Mucosa of stomach (tissue), 1 donor: Measurements from ENCODE around the gene AIFM1.
"Not testable (repeated sequence)": the region's sequence is repeated elsewhere in the genome, so short reads cannot be mapped to it uniquely, and the experiment has no call there.

Experiments
- H3K27me3 ChIP-seq: one replicate; pipeline ENCODE4 v1.7.0; 2013; ENCODE audit warnings: mild to moderate bottlenecking, low read length; ENCODE audit not compliant: control insufficient read depth, insufficient read depth
- H3K36me3 ChIP-seq: one replicate; pipeline ENCODE4 v1.7.0; 2013; ENCODE audit warnings: low read length; ENCODE audit not compliant: control insufficient read depth, insufficient read depth
- H3K4me1 ChIP-seq: one replicate; pipeline ENCODE4 v1.7.0; 2013; ENCODE audit warnings: mild to moderate bottlenecking, low read length; ENCODE audit not compliant: control insufficient read depth, insufficient read depth
- H3K4me3 ChIP-seq: one replicate; pipeline ENCODE4 v1.7.0; 2013; ENCODE audit warnings: low read length
- H3K9ac ChIP-seq: one replicate; pipeline ENCODE4 v1.7.0; 2013; ENCODE audit warnings: mild to moderate bottlenecking, low read length, moderate library complexity
- H3K9me3 ChIP-seq: one replicate; pipeline ENCODE4 v1.7.0; 2013; ENCODE audit warnings: mild to moderate bottlenecking, low read length, moderate library complexity; ENCODE audit not compliant: control insufficient read depth
- donor health status: Pancreatic carcinoma.

Gene AIFM1

DNA sequence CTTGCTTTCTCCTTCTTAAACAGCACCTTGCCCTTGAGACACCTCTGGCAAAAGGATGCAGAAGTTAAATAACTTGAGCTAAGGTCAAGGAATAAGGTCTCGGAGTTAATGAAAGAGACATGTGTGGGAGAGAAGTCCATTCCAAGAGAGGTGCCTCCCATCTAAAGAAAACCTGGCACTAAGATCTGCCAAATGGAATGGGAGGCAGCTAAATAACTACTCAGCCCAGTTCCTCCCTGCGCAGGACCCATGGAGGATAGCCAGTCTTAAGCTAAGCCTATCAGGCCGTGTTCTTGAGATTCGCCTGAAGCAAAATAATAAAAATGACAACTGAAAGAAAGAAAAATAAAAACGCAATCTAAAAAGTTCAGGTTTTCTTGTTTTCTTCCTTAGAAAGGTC, 34.7 kb downstream of the AIFM1 start:
- H3K4me1 ChIP-seq, result peaks cover 1% of the 10 kb centered on the region
- H3K27me3 ChIP-seq, result no peaks in the 10 kb centered on the region
- no peaks in the 10 kb centered on the region for H3K36me3 ChIP-seq
- no peak overlapping the region for H3K9ac ChIP-seq
- no peak overlapping the region for H3K4me3 ChIP-seq
- H3K9me3 ChIP-seq, result no peaks in the 10 kb centered on the region

DNA sequence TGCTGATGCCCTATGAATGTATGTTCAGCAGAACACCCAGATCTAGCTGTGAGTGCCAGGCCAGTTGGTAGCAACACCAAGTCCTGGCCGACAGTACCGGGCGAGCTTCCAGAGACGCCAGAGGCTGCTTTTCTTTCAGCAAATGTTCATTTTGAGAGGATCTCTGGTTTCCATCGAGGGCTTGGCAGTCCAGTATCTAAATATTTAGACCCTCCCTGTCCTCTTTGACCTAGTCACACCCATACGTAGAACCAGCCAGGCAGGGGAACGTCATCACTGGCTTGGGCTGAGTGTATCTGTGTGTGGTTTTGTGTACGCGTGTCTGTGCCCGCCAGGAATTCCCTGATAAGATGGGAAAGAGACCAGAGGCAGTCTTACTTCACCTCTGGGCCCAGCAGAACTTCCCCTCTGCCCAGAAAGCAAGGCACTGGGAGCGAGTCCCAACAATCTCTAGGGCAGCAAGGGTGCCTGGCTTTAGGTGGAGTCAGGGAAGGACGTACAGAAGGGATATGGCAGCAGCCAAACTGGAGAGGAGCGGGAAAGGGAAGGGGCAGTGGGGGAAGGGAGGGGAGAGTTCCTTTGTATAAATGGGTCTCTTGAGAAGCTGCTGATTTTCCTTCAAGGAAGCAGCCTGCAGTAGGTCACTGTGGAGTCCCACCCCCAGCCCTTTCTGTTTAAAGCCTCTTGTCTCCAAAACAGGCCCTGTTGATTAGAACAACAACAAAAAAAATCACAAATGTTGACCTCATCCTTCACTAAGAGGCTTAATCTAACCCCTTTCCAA, 40.4 kb downstream of the AIFM1 start:
- peak overlapping the region; percentile 34 for H3K9ac ChIP-seq
- H3K4me1 ChIP-seq, result peaks cover 30% of the 10 kb centered on the region
- no peaks in the 10 kb centered on the region for H3K9me3 ChIP-seq
- no peaks in the 10 kb centered on the region for H3K36me3 ChIP-seq
- no peaks in the 10 kb centered on the region for H3K27me3 ChIP-seq
- no peak overlapping the region for H3K4me3 ChIP-seq

DNA sequence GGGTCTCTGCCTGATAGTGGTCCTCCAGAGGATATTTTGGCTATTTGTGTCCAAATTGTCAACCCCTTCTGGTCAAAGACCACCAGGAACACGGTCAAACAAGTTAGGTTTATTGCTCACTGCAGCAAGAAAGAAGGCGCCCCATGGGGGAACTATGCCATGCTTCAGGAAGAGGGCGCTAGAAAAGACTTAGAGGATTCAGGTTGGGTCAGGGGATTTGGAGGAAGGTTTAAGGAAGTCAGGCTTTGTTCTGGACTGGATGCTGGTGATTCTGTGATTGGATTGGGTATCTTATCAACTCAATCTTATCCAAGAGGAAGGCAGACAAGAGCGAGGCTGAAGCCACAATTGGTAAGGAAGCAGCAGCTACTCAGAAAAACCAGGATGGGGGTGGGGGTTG, 41.1 kb downstream of the AIFM1 start:
- Histone ChIP-seq H3K9ac (peak overlapping the region; percentile 34), H3K4me3 (no peak overlapping the region), H3K36me3 (no peaks in the 10 kb centered on the region), H3K9me3 (no peaks in the 10 kb centered on the region), H3K4me1 (peaks cover 32% of the 10 kb centered on the region), H3K27me3 (no peaks in the 10 kb centered on the region)

DNA sequence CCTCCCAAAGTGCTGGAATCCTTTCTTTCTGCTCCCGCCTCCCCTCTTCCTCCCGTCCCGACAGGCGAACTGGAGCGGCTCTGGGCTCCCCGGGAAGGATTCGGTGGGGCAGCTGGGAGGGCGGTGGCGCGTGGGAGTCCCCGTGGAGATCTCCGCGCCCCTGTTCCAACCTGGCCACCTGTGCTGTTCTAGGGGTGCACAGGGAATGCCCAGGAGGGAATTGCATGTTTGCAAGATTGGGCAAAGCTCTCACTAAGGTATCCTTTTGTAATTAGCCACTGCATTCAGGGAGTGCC, 44.2 kb downstream of the AIFM1 start:
- H3K27me3 ChIP-seq, result no peaks in the 10 kb centered on the region
- no peaks in the 10 kb centered on the region for H3K9me3 ChIP-seq
- H3K4me1 ChIP-seq, result peaks cover 32% of the 10 kb centered on the region
- no peaks in the 10 kb centered on the region for H3K36me3 ChIP-seq
- H3K4me3 ChIP-seq, result no peak overlapping the region
- H3K9ac ChIP-seq, result no peak overlapping the region

DNA sequence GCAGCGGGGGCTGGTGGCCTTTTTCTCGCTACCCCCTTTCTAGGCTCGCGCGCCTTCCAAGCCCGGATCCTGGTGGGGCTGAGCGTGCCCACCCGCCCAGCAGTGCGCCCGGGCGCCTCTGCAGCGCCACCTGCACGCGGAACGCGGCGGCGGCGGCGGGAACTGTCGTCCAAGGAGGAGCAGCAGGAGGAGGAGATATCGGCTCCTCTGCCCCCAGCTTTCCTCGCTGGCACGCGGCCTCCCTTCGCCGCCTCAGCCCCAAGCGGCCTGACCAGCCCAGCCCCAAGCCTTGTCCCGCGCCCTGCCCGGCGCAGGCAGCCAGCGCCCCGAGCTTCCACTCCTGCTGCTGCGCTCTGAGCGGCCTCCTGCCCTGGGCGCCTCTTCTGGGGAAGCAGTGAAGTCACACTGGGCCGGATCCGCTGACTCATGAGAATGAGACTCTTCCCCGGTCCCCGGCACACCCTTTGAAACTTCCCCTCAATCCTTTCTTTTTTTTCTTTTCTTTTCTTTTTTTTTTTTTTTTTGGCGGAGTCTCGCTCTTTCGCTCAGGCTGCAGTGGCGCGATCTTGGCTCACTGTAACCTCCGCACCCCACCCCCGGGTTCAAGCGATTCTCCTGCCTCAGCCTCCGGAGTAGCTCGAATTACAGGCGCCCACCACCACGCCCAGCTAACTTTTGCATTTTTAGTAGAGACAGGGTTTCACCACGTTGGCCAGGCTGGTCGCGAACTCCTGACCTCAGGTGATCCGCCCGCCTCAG, 44.7 kb downstream of the AIFM1 start:
- Histone ChIP-seq H3K36me3 (no peaks in the 10 kb centered on the region), H3K9ac (peak overlapping the region; percentile 47), H3K9me3 (no peaks in the 10 kb centered on the region), H3K4me1 (peaks cover 30% of the 10 kb centered on the region), H3K27me3 (no peaks in the 10 kb centered on the region), H3K4me3 (no peak overlapping the region)

DNA sequence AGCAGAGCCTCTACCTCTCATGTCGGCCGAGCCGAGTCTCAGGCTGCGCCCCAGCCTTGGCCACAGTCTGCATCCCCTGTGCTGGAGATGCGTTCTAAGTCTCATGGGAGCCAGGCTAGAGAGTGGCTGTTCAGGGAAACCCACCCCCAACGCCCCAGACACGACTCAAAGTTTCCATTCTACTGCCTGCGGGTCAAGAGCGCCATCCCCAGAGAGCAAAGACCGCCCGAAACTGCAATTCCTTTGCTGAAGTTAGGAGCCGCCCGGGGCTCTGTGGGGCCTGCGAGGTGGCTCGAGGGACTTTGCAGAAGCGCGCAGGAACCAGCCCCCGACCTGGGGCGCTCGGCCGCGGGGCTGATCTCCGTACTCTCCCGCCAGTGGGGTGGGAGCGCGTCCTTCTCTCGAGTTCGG, 45.3 kb downstream of the AIFM1 start:
- no peaks in the 10 kb centered on the region for H3K36me3 ChIP-seq
- H3K4me1 ChIP-seq, result peaks cover 24% of the 10 kb centered on the region
- H3K4me3 ChIP-seq, result no peak overlapping the region
- peak overlapping the region; percentile 47 for H3K9ac ChIP-seq
- H3K9me3 ChIP-seq, result no peaks in the 10 kb centered on the region
- no peaks in the 10 kb centered on the region for H3K27me3 ChIP-seq

DNA sequence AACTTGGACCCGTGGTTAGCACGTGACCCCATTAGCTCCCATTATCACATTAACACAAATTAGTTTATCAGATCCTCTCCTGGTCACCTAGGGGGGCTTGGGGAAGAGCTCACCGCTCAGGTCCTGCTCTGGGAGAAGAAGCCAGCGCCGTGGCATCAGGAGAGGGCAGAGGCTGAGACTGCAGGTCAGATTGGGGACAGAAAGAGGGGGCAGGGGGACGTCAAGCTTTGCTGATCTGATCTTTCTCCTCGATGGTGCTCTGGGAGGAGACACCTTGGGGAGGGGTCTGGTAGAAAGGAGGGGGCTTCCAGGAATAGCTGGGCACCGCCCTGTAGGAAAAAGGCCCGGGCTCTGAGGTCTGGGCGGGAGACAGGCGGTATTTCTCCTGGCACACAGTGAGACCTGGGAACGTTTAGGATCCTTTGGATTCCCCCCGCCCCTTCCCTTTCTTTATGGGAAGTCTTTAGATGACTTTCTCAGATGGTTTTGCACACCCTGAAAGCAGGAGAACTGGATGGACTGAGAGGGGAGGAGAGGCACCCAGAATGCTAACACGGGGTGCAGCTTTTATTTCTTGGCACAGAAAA, 46.2 kb downstream of the AIFM1 start:
- H3K9ac ChIP-seq, result no peak overlapping the region
- no peak overlapping the region for H3K4me3 ChIP-seq
- peaks cover 15% of the 10 kb centered on the region for H3K4me1 ChIP-seq
- no peaks in the 10 kb centered on the region for H3K36me3 ChIP-seq
- no peaks in the 10 kb centered on the region for H3K9me3 ChIP-seq
- no peaks in the 10 kb centered on the region for H3K27me3 ChIP-seq

DNA sequence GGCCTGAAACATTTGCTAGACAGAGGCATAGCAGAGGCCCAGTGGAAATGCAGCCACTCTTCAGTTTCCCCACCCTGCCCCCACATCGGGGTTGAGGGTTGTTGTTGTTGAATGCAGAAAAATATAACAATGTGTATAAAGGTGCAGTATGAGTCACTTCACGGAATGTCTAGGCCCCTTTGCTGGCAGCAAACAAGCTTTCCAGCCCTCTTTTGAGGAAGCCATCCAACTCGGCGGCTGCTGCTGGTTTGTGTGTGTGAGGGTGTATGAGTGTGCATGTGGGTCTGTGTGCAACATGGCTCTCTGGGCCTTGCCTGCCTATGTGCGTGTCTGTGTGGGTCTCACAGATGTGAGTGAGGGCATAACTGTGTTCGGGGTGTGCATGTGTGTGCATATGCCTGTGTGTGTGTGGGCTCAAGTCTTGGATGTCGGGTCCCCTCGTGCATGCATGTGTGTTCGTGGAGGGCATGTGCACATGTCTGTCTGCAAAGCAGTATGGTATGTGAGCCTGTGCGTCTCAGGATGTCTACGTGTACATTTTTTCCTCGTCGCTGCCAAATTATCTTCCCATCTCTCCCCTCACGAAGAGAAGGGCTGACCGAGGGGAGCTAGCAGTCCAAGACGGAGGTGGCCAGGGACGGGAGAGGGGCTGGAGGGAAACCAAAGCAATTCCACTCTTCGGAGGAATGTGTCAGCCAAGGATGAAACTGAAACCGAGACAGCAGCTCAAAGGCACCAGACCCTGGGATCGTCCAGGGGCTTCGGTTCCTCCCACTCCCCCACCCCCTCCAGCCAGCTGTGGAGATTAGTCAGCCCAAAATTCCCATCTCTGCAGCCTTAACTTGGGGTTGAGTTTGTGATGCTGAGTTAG, 47.0 kb downstream of the AIFM1 start:
- Histone ChIP-seq H3K27me3 (no peaks in the 10 kb centered on the region), H3K4me1 (peaks cover 15% of the 10 kb centered on the region), H3K36me3 (no peaks in the 10 kb centered on the region), H3K4me3 (no peak overlapping the region), H3K9ac (no peak overlapping the region), H3K9me3 (no peaks in the 10 kb centered on the region)

DNA sequence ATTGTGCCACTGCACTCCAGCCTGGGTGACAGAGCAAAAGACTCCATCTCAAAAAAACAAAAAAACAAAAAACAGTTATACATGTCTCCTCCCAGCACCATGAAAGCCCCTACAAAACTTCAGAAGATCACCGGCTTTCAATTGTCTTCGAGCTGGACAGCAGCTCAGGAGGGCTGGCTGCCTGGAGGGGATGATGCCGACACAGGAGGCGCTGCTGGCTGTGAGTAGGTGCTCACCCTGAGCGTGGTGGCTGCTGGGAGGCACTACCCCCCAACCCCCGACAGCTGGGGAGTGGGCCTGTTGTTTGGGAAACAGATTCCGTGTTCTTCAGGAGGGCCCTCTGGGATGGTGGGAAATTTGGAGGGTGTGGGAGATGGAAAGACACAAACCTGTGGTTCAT, 48.5 kb downstream of the AIFM1 start:
- Histone ChIP-seq H3K36me3 (no peaks in the 10 kb centered on the region), H3K4me3 (no peak overlapping the region), H3K4me1 (peaks cover 15% of the 10 kb centered on the region), H3K9ac (no peak overlapping the region), H3K9me3 (no peaks in the 10 kb centered on the region), H3K27me3 (no peaks in the 10 kb centered on the region)

DNA sequence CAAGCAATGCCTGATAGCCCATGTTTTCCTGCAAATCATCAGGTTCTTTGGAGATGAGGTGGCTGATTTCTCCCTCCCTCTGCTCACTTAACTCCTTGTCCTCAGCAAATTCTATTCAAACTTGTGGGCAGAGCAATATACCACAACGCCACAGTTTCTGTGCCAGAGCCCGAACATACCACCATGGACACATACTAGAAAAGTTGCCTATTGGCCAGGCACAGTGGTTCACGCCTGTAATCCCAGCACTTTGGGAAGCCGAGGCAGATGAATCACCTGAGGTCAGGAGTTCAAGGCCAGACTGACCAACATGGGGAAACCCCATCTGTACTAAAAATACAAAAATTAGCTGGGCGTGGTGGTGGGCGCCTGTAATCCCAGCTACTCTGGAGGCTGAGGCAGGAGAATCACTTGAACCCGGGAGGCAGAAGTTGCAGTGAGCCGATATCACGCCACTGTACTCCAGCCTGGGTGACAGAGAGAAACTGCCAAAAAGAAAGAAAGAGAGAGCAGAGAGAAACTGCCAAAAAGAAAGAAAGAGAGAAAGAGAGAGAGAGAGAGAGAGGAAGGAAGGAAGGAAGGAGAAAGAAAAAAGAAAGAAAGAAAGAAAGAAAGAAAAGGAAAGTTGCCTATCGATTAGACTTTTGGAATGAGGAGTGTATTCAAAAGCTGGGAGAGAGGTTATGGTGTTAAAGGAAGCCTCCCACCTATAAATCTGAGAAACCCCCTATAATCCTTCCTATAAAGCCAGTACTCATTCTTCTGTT, 50.3 kb downstream of the AIFM1 start:
- H3K4me1 ChIP-seq, result peaks cover 10% of the 10 kb centered on the region
- H3K27me3 ChIP-seq, H3K4me3 ChIP-seq, H3K36me3 ChIP-seq, H3K9ac ChIP-seq, H3K9me3 ChIP-seq: not testable (repeated sequence)

DNA sequence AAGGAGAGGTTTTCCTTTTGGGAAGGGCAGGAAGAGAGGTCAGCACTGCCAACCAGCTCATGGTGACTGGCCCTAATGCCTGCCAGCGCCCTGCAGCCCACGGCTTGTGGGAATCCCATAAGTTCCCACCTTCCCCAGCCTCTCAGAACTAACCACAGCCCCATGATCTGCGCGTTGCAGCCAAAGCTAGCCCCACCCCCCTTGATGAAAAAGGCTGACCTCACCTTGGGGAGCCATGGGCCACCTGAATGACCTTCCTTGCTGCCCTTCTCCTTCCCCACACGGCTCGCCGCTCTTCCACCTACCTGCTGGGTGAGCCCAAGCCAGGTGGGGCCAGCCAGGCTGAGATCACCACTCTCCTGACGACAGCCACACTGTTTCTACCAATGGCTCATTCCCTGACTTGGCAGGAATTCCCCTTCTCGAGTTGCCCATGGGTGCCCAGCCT, 51.5 kb downstream of the AIFM1 start:
- Histone ChIP-seq H3K9me3 (no peaks in the 10 kb centered on the region), H3K4me3 (no peak overlapping the region), H3K4me1 (peaks cover 8% of the 10 kb centered on the region), H3K27me3 (no peaks in the 10 kb centered on the region), H3K9ac (no peak overlapping the region), H3K36me3 (no peaks in the 10 kb centered on the region)
